K562 treated with DMSO at 1 percent for 24 hours (cell line): ENCODE measurements around the gene FPR2. TPM values are rescaled to one million over a fixed set of nuclear protein-coding genes. Genes with fewer than 3 reads are reported as not detected.

ENCODE experiments used
- total RNA-seq: library from RNA; unstranded; fragments of 300-600 nt; gene quantifications from 2 replicates; pipeline ENCODE4 v1.2.3, GENCODE V29; 2022; ENCODE audit warnings: low read depth; ENCODE audit not compliant: insufficient read depth

Gene FPR2, protein sequence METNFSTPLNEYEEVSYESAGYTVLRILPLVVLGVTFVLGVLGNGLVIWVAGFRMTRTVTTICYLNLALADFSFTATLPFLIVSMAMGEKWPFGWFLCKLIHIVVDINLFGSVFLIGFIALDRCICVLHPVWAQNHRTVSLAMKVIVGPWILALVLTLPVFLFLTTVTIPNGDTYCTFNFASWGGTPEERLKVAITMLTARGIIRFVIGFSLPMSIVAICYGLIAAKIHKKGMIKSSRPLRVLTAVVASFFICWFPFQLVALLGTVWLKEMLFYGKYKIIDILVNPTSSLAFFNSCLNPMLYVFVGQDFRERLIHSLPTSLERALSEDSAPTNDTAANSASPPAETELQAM
- 1.2 TPM in 1 of 2 replicates, not detected in the other for total RNA-seq

DNA sequence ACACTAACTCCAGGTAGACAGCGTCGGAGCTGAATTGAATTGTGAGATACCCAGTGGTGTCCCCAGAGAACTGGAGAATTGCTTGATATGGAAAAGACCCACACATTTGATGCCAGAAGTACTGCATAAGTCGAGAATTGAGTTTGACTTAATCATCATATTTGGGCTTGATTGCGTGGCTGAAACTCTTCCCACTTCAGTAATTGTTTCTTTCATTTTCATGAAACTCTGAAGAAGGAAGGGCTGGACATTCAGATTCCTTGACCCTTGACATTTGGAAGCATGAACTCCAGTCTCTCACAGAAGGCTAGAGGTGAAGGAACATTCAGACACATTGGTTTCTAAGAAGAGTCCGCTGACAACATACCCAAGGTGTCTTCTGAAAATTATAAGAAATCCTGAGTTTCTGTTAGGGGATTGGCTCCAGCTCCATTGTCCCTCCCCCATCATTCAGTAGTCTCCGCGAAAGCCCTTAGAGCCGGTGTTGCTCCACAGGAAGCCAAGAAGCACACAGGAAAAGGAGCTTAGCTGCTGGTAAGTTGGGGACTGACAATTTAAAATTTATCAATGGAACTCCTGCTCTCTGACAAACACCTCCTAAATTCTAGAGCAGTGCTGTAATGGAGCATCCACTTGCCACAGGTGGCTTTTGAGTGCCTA is at the start of gene FPR2:
Gene FPR2 (plus strand): TSS at position 484 of the 660 bp plus-strand sequence. CDS start 7,479 bp downstream, outside the sequence.

DNA sequence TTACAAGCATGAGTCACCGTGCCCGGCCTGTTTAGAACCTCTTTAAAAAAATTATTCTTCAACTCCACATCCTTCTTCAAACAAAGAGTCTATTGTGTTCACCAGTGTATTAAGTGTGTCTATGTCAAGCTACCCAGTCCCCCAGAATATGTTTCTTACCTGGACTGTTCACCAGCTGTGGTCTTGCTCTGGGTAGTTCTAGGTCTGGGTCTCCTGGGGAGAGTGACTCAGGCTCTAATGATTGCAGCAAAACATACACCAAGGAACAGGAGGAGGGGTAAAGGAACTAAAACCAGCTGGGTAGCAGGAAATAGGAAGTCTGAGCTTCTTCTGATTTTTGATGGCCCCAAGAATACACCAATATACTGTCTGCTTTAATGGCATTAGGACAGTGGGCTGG is 9.3 kb upstream of the FPR2 start, which contains the start of gene FPR1:
Gene FPR1 (minus strand): TSS at position 224 of the 400 bp plus-strand sequence. CDS start 4,884 bp downstream, outside the sequence.

DNA sequence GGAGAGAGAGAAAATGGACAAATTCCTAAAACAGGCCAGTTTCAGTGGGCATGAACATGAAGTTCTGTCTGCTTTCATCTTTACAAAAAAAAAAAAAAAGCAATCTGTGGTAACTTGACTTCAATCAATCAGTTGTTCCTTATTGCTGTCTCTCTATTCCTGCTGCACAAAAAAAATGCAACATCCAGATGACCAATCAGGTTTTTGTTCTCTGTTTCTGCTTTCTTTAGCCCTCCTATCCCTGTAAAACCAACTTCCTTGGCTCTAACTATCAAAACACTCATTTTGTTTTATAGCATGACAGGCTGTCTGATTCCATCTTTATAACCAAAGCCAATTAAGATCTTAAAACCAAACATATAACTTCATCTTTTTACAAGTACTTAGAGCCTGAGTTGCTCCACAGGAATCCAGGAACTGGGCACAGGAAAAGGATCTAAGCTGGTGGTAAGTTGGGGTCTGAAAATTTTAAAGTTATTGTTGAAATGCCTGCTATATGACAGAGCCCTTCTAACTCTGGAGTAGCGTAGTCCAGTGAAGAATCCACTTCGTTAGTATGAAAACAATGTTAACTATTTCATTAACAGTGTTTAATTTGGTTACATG is 34.0 kb downstream of the FPR2 start, which contains the start of gene FPR3:
Gene FPR3 (plus strand): TSS at position 273 of the 606 bp plus-strand sequence. CDS start 28,592 bp downstream, outside the sequence.

Other genes starting within 250 kb of the FPR2 start
- gene SIGLEC6, start 229.5 kb upstream of the FPR2 start, total RNA-seq = 21.0 and 23.9 TPM in 2 replicates
- gene ZNF175, start 189.9 kb upstream of the FPR2 start, total RNA-seq = 8.8 and 11.4 TPM in 2 replicates
- 0.45 TPM in 1 of 2 replicates, not detected in the other for gene SIGLEC5, start 130.8 kb upstream of the FPR2 start, total RNA-seq
- gene SIGLEC14, start 114.4 kb upstream of the FPR2 start, total RNA-seq = 0.49 and 0.56 TPM in 2 replicates
- gene SPACA6, start 67.8 kb upstream of the FPR2 start, total RNA-seq = 11.1 and 29.9 TPM in 2 replicates
- gene HAS1, start 37.2 kb upstream of the FPR2 start, total RNA-seq = not detected in 2 replicates
- gene FPR1, start 9.3 kb upstream of the FPR2 start, total RNA-seq = 0.50 and 0.93 TPM in 2 replicates
- gene FPR3, start 34.0 kb downstream of the FPR2 start, total RNA-seq = 0.31 and 0.46 TPM in 2 replicates
- gene ZNF577, start 126.8 kb downstream of the FPR2 start, total RNA-seq = 3.2 and 5.3 TPM in 2 replicates
- gene ZNF649, start 143.8 kb downstream of the FPR2 start, total RNA-seq = 2.2 TPM in 2 replicates
- gene ZNF613, start 166.3 kb downstream of the FPR2 start, total RNA-seq = 1.4 and 3.1 TPM in 2 replicates
- 1.5 and 3.0 TPM in 2 replicates for gene ZNF350, start 225.7 kb downstream of the FPR2 start, total RNA-seq
- 2.5 and 3.9 TPM in 2 replicates for gene ZNF615, start 247.0 kb downstream of the FPR2 start, total RNA-seq